ENCODE results near the gene SH2D4B.

Gene SH2D4B

GRCh38 chr10:80685355-80685754 is 147.7 kb downstream of the SH2D4B start:
- Histone ChIP-seq H3K4me1 (ENCODE audit: control insufficient read depth in 1 of 2, insufficient read depth in 2 of 2, low read length in 2 of 2) (no peaks in the 10 kb centered on the region), H3K4me3 (ENCODE audit: low read depth in 1 of 2, low read length in 2 of 2) (no peak overlapping the region), H3K27me3 (ENCODE audit: low read depth, low read length) (no peaks in the 10 kb centered on the region), H3K36me3 (ENCODE audit: control insufficient read depth in 1 of 2, insufficient read depth in 2 of 2, low read length in 2 of 2) (no peaks in the 10 kb centered on the region), H3K9me3 (ENCODE audit: control insufficient read depth in 1 of 2, low read length in 2 of 2) (no peaks in the 10 kb centered on the region), H3K27ac (ENCODE audit: low read length) (no peak overlapping the region)

- no peaks in the 10 kb centered on the region for H3K36me3 ChIP-seq (ENCODE audit: control insufficient read depth in 1 of 2, insufficient read depth in 2 of 2, low read length in 2 of 2)
- no peak overlapping the region for H3K4me3 ChIP-seq (ENCODE audit: low read depth in 1 of 2, low read length in 2 of 2)
- H3K9me3 ChIP-seq (ENCODE audit: control insufficient read depth in 1 of 2, low read length in 2 of 2): no peaks in the 10 kb centered on the region
- H3K27me3 ChIP-seq (ENCODE audit: low read depth, low read length): no peaks in the 10 kb centered on the region
- no peak overlapping the region for H3K27ac ChIP-seq (ENCODE audit: low read length)
- no peaks in the 10 kb centered on the region for H3K4me1 ChIP-seq (ENCODE audit: control insufficient read depth in 1 of 2, insufficient read depth in 2 of 2, low read length in 2 of 2)
Measured at GRCh38 chr10:80686734-80687475, 149.2 kb downstream of the SH2D4B start.

GRCh38 chr10:80687476-80687789 is 149.7 kb downstream of the SH2D4B start:
- Histone ChIP-seq H3K4me1 (ENCODE audit: control insufficient read depth in 1 of 2, insufficient read depth in 2 of 2, low read length in 2 of 2) (no peaks in the 10 kb centered on the region), H3K36me3 (ENCODE audit: control insufficient read depth in 1 of 2, insufficient read depth in 2 of 2, low read length in 2 of 2) (no peaks in the 10 kb centered on the region), H3K9me3 (ENCODE audit: control insufficient read depth in 1 of 2, low read length in 2 of 2) (no peaks in the 10 kb centered on the region), H3K4me3 (ENCODE audit: low read depth in 1 of 2, low read length in 2 of 2) (no peak overlapping the region), H3K27ac (ENCODE audit: low read length) (no peak overlapping the region), H3K27me3 (ENCODE audit: low read depth, low read length) (no peaks in the 10 kb centered on the region)

GRCh38 chr10:80690434-80690833 is 152.7 kb downstream of the SH2D4B start:
- H3K27me3 ChIP-seq (ENCODE audit: low read depth, low read length): no peaks in the 10 kb centered on the region
- no peak overlapping the region for H3K27ac ChIP-seq (ENCODE audit: low read length)
- no peaks in the 10 kb centered on the region for H3K36me3 ChIP-seq (ENCODE audit: control insufficient read depth in 1 of 2, insufficient read depth in 2 of 2, low read length in 2 of 2)
- no peaks in the 10 kb centered on the region for H3K9me3 ChIP-seq (ENCODE audit: control insufficient read depth in 1 of 2, low read length in 2 of 2)
- H3K4me1 ChIP-seq (ENCODE audit: control insufficient read depth in 1 of 2, insufficient read depth in 2 of 2, low read length in 2 of 2): no peaks in the 10 kb centered on the region
- no peak overlapping the region for H3K4me3 ChIP-seq (ENCODE audit: low read depth in 1 of 2, low read length in 2 of 2)

- H3K4me3 ChIP-seq (ENCODE audit: low read depth in 1 of 2, low read length in 2 of 2): no peak overlapping the region
- H3K4me1 ChIP-seq (ENCODE audit: control insufficient read depth in 1 of 2, insufficient read depth in 2 of 2, low read length in 2 of 2): no peaks in the 10 kb centered on the region
- H3K27me3 ChIP-seq (ENCODE audit: low read depth, low read length): no peaks in the 10 kb centered on the region
- H3K9me3 ChIP-seq (ENCODE audit: control insufficient read depth in 1 of 2, low read length in 2 of 2): no peaks in the 10 kb centered on the region
- no peaks in the 10 kb centered on the region for H3K36me3 ChIP-seq (ENCODE audit: control insufficient read depth in 1 of 2, insufficient read depth in 2 of 2, low read length in 2 of 2)
- H3K27ac ChIP-seq (ENCODE audit: low read length): no peak overlapping the region
Measured at GRCh38 chr10:80691441-80691840, 153.7 kb downstream of the SH2D4B start.

- Histone ChIP-seq H3K9me3 (ENCODE audit: control insufficient read depth in 1 of 2, low read length in 2 of 2) (no peaks in the 10 kb centered on the region), H3K36me3 (ENCODE audit: control insufficient read depth in 1 of 2, insufficient read depth in 2 of 2, low read length in 2 of 2) (no peaks in the 10 kb centered on the region), H3K4me3 (ENCODE audit: low read depth in 1 of 2, low read length in 2 of 2) (no peak overlapping the region), H3K27me3 (ENCODE audit: low read depth, low read length) (no peaks in the 10 kb centered on the region), H3K27ac (ENCODE audit: low read length) (no peak overlapping the region), H3K4me1 (ENCODE audit: control insufficient read depth in 1 of 2, insufficient read depth in 2 of 2, low read length in 2 of 2) (no peaks in the 10 kb centered on the region)
Measured at GRCh38 chr10:80693565-80693964, 155.9 kb downstream of the SH2D4B start.

GRCh38 chr10:80694930-80695329 is 157.2 kb downstream of the SH2D4B start:
- Histone ChIP-seq H3K9me3 (ENCODE audit: control insufficient read depth in 1 of 2, low read length in 2 of 2) (no peaks in the 10 kb centered on the region), H3K4me3 (ENCODE audit: low read depth in 1 of 2, low read length in 2 of 2) (no peak overlapping the region), H3K4me1 (ENCODE audit: control insufficient read depth in 1 of 2, insufficient read depth in 2 of 2, low read length in 2 of 2) (peaks cover 0 to 3% of the 10 kb centered on the region in 2 donors), H3K27me3 (ENCODE audit: low read depth, low read length) (no peaks in the 10 kb centered on the region), H3K36me3 (ENCODE audit: control insufficient read depth in 1 of 2, insufficient read depth in 2 of 2, low read length in 2 of 2) (no peaks in the 10 kb centered on the region), H3K27ac (ENCODE audit: low read length) (no peak overlapping the region)
